ENCODE measurements around the gene DDX18.

- no peak for TF ChIP-seq RCOR1 (IDR thresholded peaks at IDR 0.05; ENCODE audit: low read length)
- TF ChIP-seq FOXJ3 (CRISPR knock-in tag; IDR thresholded peaks at IDR 0.05): no peak
Measured at GRCh38 chr2:117775703-117776219, 38.7 kb upstream of the DDX18 start.
